Measurements from ENCODE around the gene OSBPL2.

Gene OSBPL2

GRCh38 chr20:62208061-62208794, 30.1 kb upstream of the OSBPL2 start:
- DNase-seq = no peak

GRCh38 chr20:62208795-62209755, 29.2 kb upstream of the OSBPL2 start:
- DNase-seq = no peak

- DNase-seq = no peak
Measured at GRCh38 chr20:62209850-62210495, 28.3 kb upstream of the OSBPL2 start.

- no peak for DNase-seq
Measured at GRCh38 chr20:62210496-62210855, 27.8 kb upstream of the OSBPL2 start.

- DNase-seq = no peak
Measured at GRCh38 chr20:62211216-62211615, 27.1 kb upstream of the OSBPL2 start.

- no peak for DNase-seq
Measured at GRCh38 chr20:62211769-62212288, 26.5 kb upstream of the OSBPL2 start.

- DNase-seq = no peak
Measured at GRCh38 chr20:62212299-62212698, 26.0 kb upstream of the OSBPL2 start.

GRCh38 chr20:62214067-62214466, 24.3 kb upstream of the OSBPL2 start:
- DNase-seq = no peak

- DNase-seq = no peak
Measured at GRCh38 chr20:62215020-62215990, 23.0 kb upstream of the OSBPL2 start.

GRCh38 chr20:62215991-62216635, 22.2 kb upstream of the OSBPL2 start:
- DNase-seq = no peak

GRCh38 chr20:62216636-62217566, 21.4 kb upstream of the OSBPL2 start:
- no peak for DNase-seq

- no peak for DNase-seq
Measured at GRCh38 chr20:62217913-62218773, 20.2 kb upstream of the OSBPL2 start.

- no peak for DNase-seq
Measured at GRCh38 chr20:62219101-62219991, 19.0 kb upstream of the OSBPL2 start.

- peak; percentile 97 for DNase-seq
Measured at GRCh38 chr20:62219992-62220665, 18.2 kb upstream of the OSBPL2 start, which contains the start of gene HRH3. HRH3 (minus strand) TSS chr20:62220278; CDS start chr20:62219970, 308 bp downstream.

- no peak for DNase-seq
Measured at GRCh38 chr20:62220666-62221568, 17.4 kb upstream of the OSBPL2 start.

- no peak for DNase-seq
Measured at GRCh38 chr20:62222266-62222850, 16.0 kb upstream of the OSBPL2 start.

Measured in 8988T (cell line).